Left colon (tissue), 2 donors: ENCODE measurements around the gene WASHC3. TPM values are rescaled to one million over a fixed set of nuclear protein-coding genes. Genes with fewer than 3 reads are reported as not detected.
"Not testable (repeated sequence)": the region's sequence is repeated elsewhere in the genome, so short reads cannot be mapped to it uniquely, and the experiment has no call there.

ENCODE experiments used
- ATAC-seq: fragments of 200-7000 bp; cut with Tn5 transposase; one replicate; pipeline ENCODE4 v1.9.1; 2020; ENCODE audit warnings: mild to moderate bottlenecking, moderate library complexity
- DNase-seq, 2 donors: peaks; one replicate each; pipeline ENCODE4 v3.0.0-alpha.2; 2020
- intact Hi-C, 2 donors: fragments of 100-400 bp; cut with DNase I in 1 of 2; cut with micrococcal nuclease in 1 of 2; formaldehyde crosslinking; loops; one replicate each; pipeline versions ENCODE4 v1.11.2 to v1.14.0; 2022; cut with DNase I, micrococcal nuclease
- long read RNA-seq: library from polyadenylated mRNA; unstranded; transcript quantifications from one replicate; pipeline ENCODE4 v2.0.0, GENCODE V29; 2021
- total RNA-seq, 2 donors: library from RNA; stranded (reverse); fragmentation: NEBNext Ultra II Directional; extraction: Animal tissue kit (Norgen Biotek cat#: 25700); gene quantifications; one replicate each; pipeline ENCODE4 v1.2.1, GENCODE V29; 2021
- donor health status: DM: no; HTN: no; CAD: no.
- donor health status: DM: yes; HTN: yes; CAD: no.

The WASHC3 gene, protein sequence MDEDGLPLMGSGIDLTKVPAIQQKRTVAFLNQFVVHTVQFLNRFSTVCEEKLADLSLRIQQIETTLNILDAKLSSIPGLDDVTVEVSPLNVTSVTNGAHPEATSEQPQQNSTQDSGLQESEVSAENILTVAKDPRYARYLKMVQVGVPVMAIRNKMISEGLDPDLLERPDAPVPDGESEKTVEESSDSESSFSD
- 10 to 100 TPM; 30.4 to 32.8 TPM for total RNA-seq
- long read RNA-seq, transcript WASHC3-201 (7 exons, 916 nt), result major isoform, 15 of 21 reads
- long read RNA-seq, partial matches to known transcripts, result 0 of 21 reads
- long read RNA-seq, other reads (novel, unspliced or antisense), result 3 of 21 reads

GRCh38 chr12:102061560-102062418 is at the start of gene WASHC3:
WASHC3 (minus strand) TSS chr12:102061991; CDS start chr12:102061962, 29 bp downstream.
- intact Hi-C loops, result loop anchor here in 1 of 2 donors (10.0 kb wide), 1 partner anchor 127 kb away; no protein-coding TSS in a partner anchor
- ATAC-seq (peak; percentile 99), DNase-seq (peak; percentile 95 to 96)

DNA sequence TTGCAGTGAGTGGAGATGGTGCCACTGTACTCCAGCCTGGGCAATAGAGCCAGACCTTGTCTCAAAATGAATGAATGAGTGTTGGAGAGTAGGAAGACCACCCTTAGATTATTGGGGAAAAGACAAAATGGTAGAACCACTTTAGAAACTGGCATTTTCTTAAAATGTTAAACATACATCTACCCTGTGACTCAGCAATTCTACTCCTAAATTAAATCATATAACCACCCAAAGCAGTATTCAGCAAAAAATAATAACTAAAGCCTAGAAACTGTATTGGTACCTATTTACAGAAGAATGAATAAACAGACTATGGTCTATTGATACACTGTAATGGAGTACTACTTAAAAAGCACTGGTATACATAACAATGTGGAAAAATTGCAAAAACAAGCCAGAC is 49.0 kb upstream of the WASHC3 start:
- DNase-seq (no peak), ATAC-seq (no peak)
- intact Hi-C loops, result no loop called here

DNA sequence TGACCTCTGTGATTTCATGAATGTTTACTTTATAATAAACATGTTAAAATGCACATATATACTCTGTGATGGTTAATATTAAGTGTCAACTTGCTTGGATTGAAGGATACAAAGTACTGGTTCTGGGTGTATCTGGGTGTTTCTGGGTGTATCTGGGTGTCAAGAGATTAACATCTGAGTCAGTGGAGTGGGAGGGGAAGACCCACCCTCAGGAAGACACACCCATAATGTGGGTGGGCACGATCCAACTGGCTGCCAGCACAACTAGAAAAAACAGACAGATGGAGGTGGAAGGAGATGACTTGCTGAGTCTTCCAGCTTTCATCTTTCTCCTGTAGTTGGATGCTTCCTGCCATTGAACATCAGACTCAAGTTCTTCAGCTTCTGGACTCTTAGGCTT is 46.2 kb upstream of the WASHC3 start:
- intact Hi-C loops, result no loop called here
- ATAC-seq (no peak), DNase-seq (no peak)

- intact Hi-C loops, result no loop called here
- no peak for ATAC-seq
These were observed 45.1 kb upstream of the WASHC3 start for GRCh38 chr12:102106905-102107304.

DNA sequence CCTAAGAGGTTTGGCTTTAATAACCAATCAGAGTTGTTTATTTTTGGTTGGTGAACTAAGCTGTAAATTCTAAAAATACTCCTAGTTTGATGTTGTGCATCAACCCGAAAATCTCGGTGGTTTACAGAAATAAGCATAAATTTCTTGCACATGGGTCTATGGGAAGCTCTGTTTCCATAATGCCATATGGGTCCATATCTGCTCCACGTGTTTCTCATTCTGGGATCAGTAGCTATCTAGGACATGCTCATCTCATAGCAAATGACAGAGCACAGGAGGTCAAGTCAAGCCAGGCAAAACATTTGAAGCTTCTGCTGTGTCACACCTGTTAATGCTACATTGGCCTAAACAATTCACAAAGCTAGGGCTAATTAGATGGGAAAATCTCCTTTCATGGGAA is 35.1 kb upstream of the WASHC3 start:
- DNase-seq (no peak), ATAC-seq (no peak)
- intact Hi-C loops, result no loop called here

More at GRCh38 chr12:102106905-102107304, 45.1 kb upstream of the WASHC3 start:
- no peak for DNase-seq

- ATAC-seq, result peak; percentile 62
These were observed 34.0 kb upstream of the WASHC3 start for GRCh38 chr12:102095677-102096263.

GRCh38 chr12:102093319-102093718 is 31.5 kb upstream of the WASHC3 start:
- ATAC-seq (no peak), DNase-seq (no peak)
- intact Hi-C loops, result no loop called here

More at GRCh38 chr12:102095677-102096263, 34.0 kb upstream of the WASHC3 start:
- intact Hi-C loops, result no loop called here
- no peak for DNase-seq

DNA sequence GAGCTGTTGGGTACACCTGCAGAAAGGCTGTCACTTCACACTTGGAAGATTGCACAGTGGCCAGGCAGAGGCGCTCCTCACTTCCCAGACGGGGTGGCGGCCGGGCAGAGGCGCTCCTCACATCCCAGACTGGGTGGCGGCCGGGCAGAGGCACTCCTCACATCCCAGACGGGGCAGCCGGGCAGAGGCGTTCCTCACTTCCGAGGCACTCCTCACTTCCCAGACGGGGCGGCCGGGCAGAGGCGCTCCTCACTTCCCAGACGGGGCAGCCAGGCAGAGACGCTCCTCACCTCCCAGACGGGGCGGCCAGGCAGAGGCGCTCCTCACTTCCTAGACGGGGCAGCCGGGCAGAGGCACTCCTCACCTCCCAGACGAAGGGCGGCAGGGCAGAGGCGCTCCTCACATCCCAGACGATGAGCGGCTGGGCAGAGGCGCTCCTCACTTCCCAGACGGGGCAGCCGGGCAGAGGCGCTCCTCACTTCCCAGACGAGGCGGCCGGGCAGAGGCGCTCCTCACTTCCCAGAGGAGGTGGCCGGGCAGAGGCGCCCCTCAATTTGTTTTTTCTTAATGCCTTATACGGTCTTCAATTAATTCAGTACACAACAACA is 27.5 kb upstream of the WASHC3 start:
- DNase-seq, intact Hi-C loops, ATAC-seq: not testable (repeated sequence)

- DNase-seq (no peak), ATAC-seq (no peak)
- intact Hi-C loops, result no loop called here
These were observed 19.1 kb upstream of the WASHC3 start for GRCh38 chr12:102080842-102081241.

DNA sequence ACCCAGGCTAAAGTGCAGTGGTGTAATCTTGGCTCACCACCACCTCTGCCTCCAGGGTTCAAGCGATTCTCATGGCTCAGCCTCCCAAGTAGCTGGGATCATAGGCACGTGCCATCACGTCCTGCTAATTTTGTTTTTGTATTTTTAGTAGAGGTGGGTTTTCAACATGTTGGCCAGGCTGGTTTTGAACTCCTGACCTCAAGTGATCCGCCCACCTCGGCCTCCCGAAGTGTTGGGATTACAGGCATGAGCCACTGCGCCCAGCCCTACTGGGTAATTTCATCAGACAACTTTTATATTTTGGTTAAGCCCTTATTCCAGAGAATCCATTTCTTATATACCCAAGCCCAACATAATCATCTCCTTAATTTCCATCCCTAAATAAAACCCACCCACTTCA is 10.3 kb upstream of the WASHC3 start:
- ATAC-seq, DNase-seq, intact Hi-C loops: not testable (repeated sequence)

GRCh38 chr12:102069707-102070106 is 7.9 kb upstream of the WASHC3 start:
- DNase-seq (no peak), ATAC-seq (no peak)
- intact Hi-C loops, result loop anchor here in 1 of 2 donors (10.0 kb wide), 1 partner anchor 135 kb away; no protein-coding TSS in a partner anchor

DNA sequence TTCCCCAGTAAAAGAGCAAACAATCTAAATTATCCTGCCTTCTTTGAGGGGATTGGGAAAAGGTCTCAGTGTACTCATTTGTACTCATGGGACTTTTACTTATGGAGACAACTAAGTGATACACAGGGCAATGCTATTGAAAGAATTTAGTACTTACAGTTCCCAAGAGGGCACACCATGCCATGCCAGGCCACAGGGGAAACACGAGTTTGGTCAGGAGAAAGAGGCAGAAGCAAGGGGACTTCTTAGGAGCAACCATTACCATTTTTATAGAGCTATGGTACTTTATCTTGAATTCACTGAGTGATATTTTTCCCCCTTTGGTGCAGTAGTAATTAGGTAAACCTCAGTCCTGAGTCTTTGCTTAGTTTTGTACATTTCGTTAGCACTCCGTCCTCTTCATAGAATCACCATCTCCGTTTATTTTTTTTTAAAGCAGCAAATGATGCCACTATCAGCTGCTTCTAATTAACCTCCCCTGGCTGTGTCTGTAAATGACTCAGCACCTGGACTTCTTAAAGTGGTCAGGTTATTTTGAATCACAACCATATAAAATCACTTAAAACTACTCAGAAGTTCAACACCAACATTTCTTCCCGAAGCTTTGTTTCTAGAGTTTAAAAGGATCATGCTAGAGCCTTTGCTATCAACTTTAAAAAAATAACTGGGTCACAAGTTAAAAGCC is 5.9 kb upstream of the WASHC3 start:
- intact Hi-C loops, result loop anchor here in 1 of 2 donors (10.0 kb wide), 1 partner anchor 133 kb away; no protein-coding TSS in a partner anchor

DNA sequence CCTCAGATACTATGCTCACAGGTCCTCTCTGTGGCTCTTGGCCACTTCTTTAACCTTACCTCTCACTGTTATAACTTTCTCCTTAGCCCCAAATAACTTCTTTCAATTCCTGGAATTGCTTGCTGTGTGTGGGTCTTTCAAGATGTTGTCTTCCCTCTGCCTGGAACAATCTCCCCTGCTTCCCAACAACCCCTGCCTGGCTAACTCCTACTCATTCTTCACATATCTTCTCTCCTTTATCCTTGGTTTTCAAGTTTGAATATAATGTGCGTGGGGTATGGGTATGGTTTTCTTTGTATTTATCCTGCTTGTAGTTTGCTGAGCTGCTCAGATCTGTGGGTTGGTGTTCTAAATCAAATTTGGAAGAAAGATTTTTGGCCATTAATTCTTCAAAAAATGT is 2.7 kb upstream of the WASHC3 start:
- ATAC-seq (no peak), DNase-seq (no peak)
- intact Hi-C loops, result loop anchor here in 1 of 2 donors (10.0 kb wide), 1 partner anchor 130 kb away; no protein-coding TSS in a partner anchor

More for the DNA sequence above, 5.9 kb upstream of the WASHC3 start:
- DNase-seq (no peak), ATAC-seq (no peak)

DNA sequence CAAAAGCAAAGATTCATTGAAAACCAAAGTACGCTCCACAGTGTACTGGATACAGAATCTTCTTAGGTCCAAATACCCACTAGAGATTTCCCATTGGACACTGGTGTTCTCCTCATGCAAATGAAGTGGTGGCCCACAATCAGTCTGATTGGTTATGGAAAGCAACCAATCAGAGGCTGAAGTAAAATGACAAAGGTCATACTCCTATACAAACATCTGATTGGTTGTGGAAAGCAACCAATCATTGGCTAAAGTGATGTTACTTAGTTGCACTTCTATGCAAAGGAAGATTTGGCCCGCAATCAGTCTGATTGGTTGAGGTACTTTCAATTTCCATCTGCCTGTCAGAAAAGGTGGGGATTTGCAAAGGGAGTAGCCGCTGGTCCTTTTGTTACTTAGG is 1.3 kb upstream of the WASHC3 start:
- intact Hi-C loops, result loop anchor here in 1 of 2 donors (10.0 kb wide), 1 partner anchor 128 kb away; no protein-coding TSS in a partner anchor
- ATAC-seq (no peak), DNase-seq (no peak)

- ATAC-seq (no peak), DNase-seq (no peak)
- intact Hi-C loops, result loop anchor here in 1 of 2 donors (10.0 kb wide), 1 partner anchor 128 kb away; no protein-coding TSS in a partner anchor
These were observed 622 bp upstream of the WASHC3 start for GRCh38 chr12:102062419-102062806.

DNA sequence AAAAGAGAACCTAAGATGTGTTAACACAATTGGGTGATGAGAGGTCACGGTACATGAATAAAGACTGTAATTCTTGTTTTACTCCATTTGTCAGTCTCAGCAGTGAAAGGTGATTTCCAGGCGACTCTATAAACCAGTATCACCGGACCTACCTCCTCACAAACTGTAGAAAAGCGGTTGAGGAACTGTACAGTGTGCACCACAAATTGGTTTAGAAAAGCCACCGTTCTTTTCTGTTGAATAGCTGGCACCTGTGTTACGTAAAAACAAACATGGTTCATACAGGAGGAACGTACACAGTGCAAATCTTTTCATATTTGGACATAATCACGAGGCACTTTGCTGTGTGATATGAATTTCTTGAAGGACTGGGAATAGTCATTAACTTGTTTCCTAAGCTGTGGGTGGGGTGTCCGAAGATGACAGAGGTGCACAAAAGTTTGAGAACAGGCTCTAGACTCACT is 663 bp downstream of the WASHC3 start:
- intact Hi-C loops, result loop anchor here in 1 of 2 donors (10.0 kb wide), 1 partner anchor 126 kb away; no protein-coding TSS in a partner anchor
- ATAC-seq, result peak; percentile 45
- no peak for DNase-seq

- intact Hi-C loops, result no loop called here
These were observed 2.4 kb downstream of the WASHC3 start for GRCh38 chr12:102059343-102059742.

GRCh38 chr12:102054345-102054744 is 7.4 kb downstream of the WASHC3 start:
- ATAC-seq (no peak), DNase-seq (no peak)
- intact Hi-C loops, result no loop called here

More at GRCh38 chr12:102059343-102059742, 2.4 kb downstream of the WASHC3 start:
- no peak for ATAC-seq
- DNase-seq, result no peak
